ENCODE measurements around the gene DNAJC4.

GRCh38 chr11:64183890-64184289 lies 46.5 kb upstream of the DNAJC4 start:
- TF ChIP-seq CTCF (IDR thresholded peaks at IDR 0.05): no peak
- no peak for TF ChIP-seq POLR2A (IDR thresholded peaks at IDR 0.05)
- TF ChIP-seq POLR2AphosphoS5 (IDR thresholded peaks at IDR 0.05): no peak

Measured in sigmoid colon (tissue), 4 donors.